Stimulated activated naive CD8-positive, alpha-beta T cell treated with anti-CD3 and anti-CD28 coated beads, Interleukin-15, amount 100 ng/mL, for 72 hours (primary cell): ENCODE data around the gene CDH22.

Experiments used
- ATAC-seq: fragments of 150-1000 bp; cut with Tn5 transposase; 2 replicates; pipeline ENCODE4 v1.10.0; 2021; ENCODE audit warnings: mild to moderate bottlenecking, moderate library complexity
- DNase-seq, 2 donors: peaks; one replicate each; pipeline ENCODE4 v3.0.0; 2021 to 2022
- H3K27ac Mint-ChIP-seq, 2 donors: one replicate each; pipeline ENCODE4 v1.8.0; 2022; ENCODE audit warnings: mild to moderate bottlenecking in 2 of 2, mixed read lengths in 2 of 2, moderate library complexity in 2 of 2
- H3K27me3 Mint-ChIP-seq: one replicate; pipeline ENCODE4 v1.8.0; 2022; ENCODE audit warnings: mixed read lengths
- H3K4me1 Mint-ChIP-seq: one replicate; pipeline ENCODE4 v1.8.0; 2022; ENCODE audit warnings: mild to moderate bottlenecking, mixed read lengths
- H3K4me3 Mint-ChIP-seq, 2 donors: one replicate each; pipeline ENCODE4 v1.8.0; 2022; ENCODE audit warnings: mild to moderate bottlenecking in 2 of 2, mixed read lengths in 2 of 2, moderate library complexity in 1 of 2
- H3K9me3 Mint-ChIP-seq, 2 donors: one replicate each; pipeline ENCODE4 v1.8.0; 2022; ENCODE audit warnings: mixed read lengths in 2 of 2

CDH22 gene

GRCh38 chr20:46312945-46313861 is 4.9 kb upstream of the CDH22 start:
- no peak overlapping the region for H3K4me3 Mint-ChIP-seq
- H3K27ac Mint-ChIP-seq: no peak overlapping the region
- peaks cover 94% of the 10 kb centered on the region for H3K27me3 Mint-ChIP-seq
- H3K9me3 Mint-ChIP-seq: no peaks in the 10 kb centered on the region
- no peak for DNase-seq
- ATAC-seq: no peak
- H3K4me1 Mint-ChIP-seq: peaks cover 8% of the 10 kb centered on the region

- Mint-ChIP-seq H3K27me3 (peaks cover 88% of the 10 kb centered on the region), H3K9me3 (no peaks in the 10 kb centered on the region), H3K4me3 (peak overlapping the region; percentile 26 to 45), H3K27ac (no peak overlapping the region), H3K4me1 (peaks cover 8% of the 10 kb centered on the region)
- ATAC-seq (no peak), DNase-seq (no peak)
Observed at GRCh38 chr20:46312075-46312944, 4.0 kb upstream of the CDH22 start.

DNA sequence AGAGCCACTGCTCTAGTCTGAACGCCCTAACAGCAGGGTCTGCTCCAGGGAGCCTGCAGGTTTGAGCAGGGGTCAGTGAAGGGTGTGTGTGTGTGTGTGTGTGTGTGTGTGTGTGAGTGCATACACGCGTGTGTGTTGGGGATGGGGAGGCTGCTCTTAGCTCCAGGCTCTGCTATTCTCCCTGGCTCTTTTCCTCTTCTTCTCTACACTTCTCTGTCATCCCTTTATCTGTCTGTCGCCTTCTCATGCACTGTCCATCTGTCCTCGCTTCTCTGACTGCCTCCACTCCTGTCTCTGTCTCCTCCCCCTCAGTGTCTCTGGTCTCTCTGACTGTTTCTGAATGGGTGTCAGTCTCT is 3.4 kb upstream of the CDH22 start:
- no peak overlapping the region for H3K27ac Mint-ChIP-seq
- H3K9me3 Mint-ChIP-seq: no peaks in the 10 kb centered on the region
- ATAC-seq (no peak), DNase-seq (no peak)
- H3K4me1 Mint-ChIP-seq: peaks cover 11% of the 10 kb centered on the region
- peak overlapping the region; percentile 26 to 45 for H3K4me3 Mint-ChIP-seq
- H3K27me3 Mint-ChIP-seq: peaks cover 85% of the 10 kb centered on the region

DNA sequence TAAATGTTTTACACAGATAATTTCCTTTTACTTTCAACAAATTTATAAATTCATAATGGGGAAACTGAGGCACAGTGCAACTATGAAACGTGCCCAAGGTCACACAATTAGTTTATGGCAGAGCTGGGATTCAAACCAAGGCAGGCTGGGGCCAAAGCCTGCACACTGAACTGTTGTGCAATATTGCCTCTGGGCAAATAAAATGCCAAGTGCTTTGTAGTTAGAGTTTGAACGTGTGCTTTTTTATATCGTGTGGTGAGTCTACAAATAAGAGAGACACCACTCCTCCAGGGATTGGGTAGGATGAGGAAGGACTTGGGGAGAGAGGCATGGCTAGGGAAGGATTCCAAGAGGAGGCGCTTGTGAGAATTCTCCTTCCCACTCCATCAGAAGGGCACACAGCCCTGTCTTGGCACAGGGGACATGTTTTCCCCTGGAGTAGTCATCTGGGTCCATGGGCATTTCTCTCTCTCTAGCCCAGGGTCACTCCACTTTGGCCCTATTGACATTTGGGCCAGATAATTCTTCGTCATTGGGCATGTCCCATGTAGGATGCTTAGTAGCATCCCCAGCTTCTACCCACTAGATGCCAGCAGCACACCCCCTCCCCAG is 2.8 kb upstream of the CDH22 start:
- H3K9me3 Mint-ChIP-seq: no peaks in the 10 kb centered on the region
- no peak for ATAC-seq
- peaks cover 85% of the 10 kb centered on the region for H3K27me3 Mint-ChIP-seq
- no peak for DNase-seq
- H3K4me1 Mint-ChIP-seq: peaks cover 16% of the 10 kb centered on the region
- H3K4me3 Mint-ChIP-seq: no peak overlapping the region
- no peak overlapping the region for H3K27ac Mint-ChIP-seq

GRCh38 chr20:46309945-46310344 is 1.6 kb upstream of the CDH22 start:
- no peak for DNase-seq
- no peak for ATAC-seq
- peaks cover 16% of the 10 kb centered on the region for H3K4me1 Mint-ChIP-seq

GRCh38 chr20:46307999-46308257 is 370 bp downstream of the CDH22 start:
- Mint-ChIP-seq H3K27me3 (peaks cover 78% of the 10 kb centered on the region), H3K27ac (no peak overlapping the region), H3K4me3 (peak overlapping the region in 1 of 2 donors; percentile 58), H3K9me3 (no peaks in the 10 kb centered on the region), H3K4me1 (peaks cover 16% of the 10 kb centered on the region)
- ATAC-seq (no peak), DNase-seq (no peak)

More at GRCh38 chr20:46309945-46310344, 1.6 kb upstream of the CDH22 start:
- H3K9me3 Mint-ChIP-seq: no peaks in the 10 kb centered on the region
- no peak overlapping the region for H3K4me3 Mint-ChIP-seq
- peaks cover 84% of the 10 kb centered on the region for H3K27me3 Mint-ChIP-seq
- H3K27ac Mint-ChIP-seq: no peak overlapping the region

GRCh38 chr20:46307139-46307998 is 929 bp downstream of the CDH22 start:
- ATAC-seq (peak; percentile 86), DNase-seq (peak; percentile 73 to 79)
- Mint-ChIP-seq H3K4me3 (peak overlapping the region; percentile 31 to 44), H3K4me1 (peaks cover 16% of the 10 kb centered on the region), H3K9me3 (no peaks in the 10 kb centered on the region), H3K27me3 (peaks cover 78% of the 10 kb centered on the region), H3K27ac (no peak overlapping the region)

- H3K27me3 Mint-ChIP-seq: peaks cover 72% of the 10 kb centered on the region
- ATAC-seq: no peak
- H3K4me3 Mint-ChIP-seq: peak overlapping the region; percentile 16 to 37
- peaks cover 10% of the 10 kb centered on the region for H3K4me1 Mint-ChIP-seq
- no peak overlapping the region for H3K27ac Mint-ChIP-seq
- no peak for DNase-seq
- no peaks in the 10 kb centered on the region for H3K9me3 Mint-ChIP-seq
Observed at GRCh38 chr20:46306743-46307138, 1.6 kb downstream of the CDH22 start.

GRCh38 chr20:46305973-46306360 is 2.3 kb downstream of the CDH22 start:
- no peak overlapping the region for H3K27ac Mint-ChIP-seq
- H3K4me3 Mint-ChIP-seq: no peak overlapping the region
- peaks cover 65% of the 10 kb centered on the region for H3K27me3 Mint-ChIP-seq
- H3K4me1 Mint-ChIP-seq: peaks cover 9% of the 10 kb centered on the region
- DNase-seq (no peak), ATAC-seq (no peak)
- no peaks in the 10 kb centered on the region for H3K9me3 Mint-ChIP-seq

DNA sequence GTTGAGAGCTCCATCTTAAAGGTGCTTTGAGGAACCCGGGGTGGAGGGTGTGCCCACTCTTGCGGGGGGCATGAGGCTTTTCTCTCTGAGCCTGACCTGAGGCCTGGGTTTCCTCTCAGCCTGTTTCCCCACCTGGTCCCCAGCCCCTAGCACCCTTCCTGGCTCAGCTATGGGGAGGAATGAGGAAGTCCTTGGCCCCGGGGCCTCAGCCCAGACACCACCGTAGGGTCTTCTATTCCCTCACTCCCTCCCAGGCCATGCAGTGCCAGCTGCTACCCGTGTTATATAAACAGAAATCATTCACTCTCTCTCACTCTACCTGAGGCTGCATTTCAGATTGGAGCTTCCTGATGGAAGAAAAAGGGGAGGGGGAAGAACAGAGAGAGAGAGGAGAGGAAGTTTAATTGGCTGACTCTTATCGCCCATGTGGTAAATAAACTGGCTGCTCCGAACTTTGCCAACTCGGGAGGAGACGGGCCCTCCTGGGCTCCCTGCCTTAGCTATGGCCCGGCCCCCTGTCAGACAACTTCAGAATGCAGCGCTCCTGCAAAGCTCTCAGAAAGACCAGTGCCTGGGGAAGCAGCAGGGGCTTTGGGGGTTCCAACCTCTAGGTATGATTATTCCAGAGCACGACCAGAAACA is 2.8 kb downstream of the CDH22 start:
- no peak for ATAC-seq
- no peak overlapping the region for H3K4me3 Mint-ChIP-seq
- peaks cover 9% of the 10 kb centered on the region for H3K4me1 Mint-ChIP-seq
- no peaks in the 10 kb centered on the region for H3K9me3 Mint-ChIP-seq
- DNase-seq: no peak
- peaks cover 62% of the 10 kb centered on the region for H3K27me3 Mint-ChIP-seq
- H3K27ac Mint-ChIP-seq: no peak overlapping the region

- H3K9me3 Mint-ChIP-seq: no peaks in the 10 kb centered on the region
- no peak overlapping the region for H3K4me3 Mint-ChIP-seq
- ATAC-seq: no peak
- peaks cover 61% of the 10 kb centered on the region for H3K27me3 Mint-ChIP-seq
- peaks cover 9% of the 10 kb centered on the region for H3K4me1 Mint-ChIP-seq
- no peak overlapping the region for H3K27ac Mint-ChIP-seq
- DNase-seq: no peak
Observed at GRCh38 chr20:46304852-46305251, 3.4 kb downstream of the CDH22 start.

DNA sequence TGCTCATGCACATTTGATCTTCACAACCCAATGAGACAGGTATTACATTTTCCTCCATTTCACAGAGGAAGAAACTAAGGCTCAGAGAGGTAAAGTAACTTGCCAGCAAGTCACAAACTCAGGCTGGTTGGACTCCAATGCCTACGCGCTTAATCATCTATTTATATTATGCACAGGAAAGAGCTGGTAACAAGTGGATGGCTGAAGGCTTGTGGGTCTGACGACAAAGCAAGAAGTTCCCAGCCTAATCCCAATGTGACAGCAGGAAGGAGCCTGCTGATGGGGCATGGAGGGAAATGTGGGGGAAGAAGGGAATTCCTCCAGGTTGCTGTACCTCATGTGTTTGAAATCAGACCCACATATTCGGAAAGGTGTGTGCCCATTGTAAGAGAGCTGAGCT is 3.9 kb downstream of the CDH22 start:
- Mint-ChIP-seq H3K4me1 (peaks cover 9% of the 10 kb centered on the region), H3K9me3 (no peaks in the 10 kb centered on the region), H3K4me3 (no peak overlapping the region), H3K27me3 (peaks cover 56% of the 10 kb centered on the region), H3K27ac (no peak overlapping the region)
- ATAC-seq (no peak), DNase-seq (no peak)

- H3K9me3 Mint-ChIP-seq: no peaks in the 10 kb centered on the region
- ATAC-seq (no peak), DNase-seq (no peak)
- H3K4me3 Mint-ChIP-seq: no peak overlapping the region
- peaks cover 47% of the 10 kb centered on the region for H3K27me3 Mint-ChIP-seq
- H3K27ac Mint-ChIP-seq: no peak overlapping the region
- peaks cover 9% of the 10 kb centered on the region for H3K4me1 Mint-ChIP-seq
Observed at GRCh38 chr20:46303176-46303956, 4.9 kb downstream of the CDH22 start.

- peaks cover 60% of the 10 kb centered on the region for H3K27me3 Mint-ChIP-seq
- ATAC-seq: no peak
- H3K27ac Mint-ChIP-seq: no peak overlapping the region
- peaks cover 9% of the 10 kb centered on the region for H3K4me1 Mint-ChIP-seq
- H3K9me3 Mint-ChIP-seq: no peaks in the 10 kb centered on the region
- H3K4me3 Mint-ChIP-seq: no peak overlapping the region
- no peak for DNase-seq
Observed at GRCh38 chr20:46302106-46302505, 6.2 kb downstream of the CDH22 start.
